ENCODE measurements around the gene DNAI7.
A peak's percentile ranks its signal among the peaks of the same experiment; 100 is the strongest.

DNAI7 gene, protein sequence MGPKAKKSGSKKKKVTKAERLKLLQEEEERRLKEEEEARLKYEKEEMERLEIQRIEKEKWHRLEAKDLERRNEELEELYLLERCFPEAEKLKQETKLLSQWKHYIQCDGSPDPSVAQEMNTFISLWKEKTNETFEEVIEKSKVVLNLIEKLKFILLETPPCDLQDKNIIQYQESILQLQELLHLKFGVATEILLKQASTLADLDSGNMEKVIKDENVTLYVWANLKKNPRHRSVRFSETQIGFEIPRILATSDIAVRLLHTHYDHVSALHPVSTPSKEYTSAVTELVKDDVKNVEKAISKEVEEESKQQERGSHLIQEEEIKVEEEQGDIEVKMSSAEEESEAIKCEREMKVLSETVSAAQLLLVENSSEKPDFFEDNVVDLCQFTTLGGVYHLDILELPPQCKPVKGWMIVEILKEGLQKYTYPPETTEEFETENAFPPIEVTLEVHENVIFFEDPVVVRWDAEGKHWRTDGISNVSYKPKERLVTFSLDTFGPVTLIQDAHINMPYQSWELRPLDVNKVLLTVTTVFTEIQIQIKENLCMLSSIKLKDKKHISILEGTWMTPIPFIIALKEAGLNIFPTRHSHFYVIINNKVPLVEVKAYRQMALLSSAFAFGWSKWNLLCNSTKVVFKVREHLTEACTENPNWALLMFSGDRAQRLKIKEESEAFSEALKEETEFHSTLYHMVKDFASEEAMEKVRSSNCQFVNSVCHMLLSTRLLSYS

DNA sequence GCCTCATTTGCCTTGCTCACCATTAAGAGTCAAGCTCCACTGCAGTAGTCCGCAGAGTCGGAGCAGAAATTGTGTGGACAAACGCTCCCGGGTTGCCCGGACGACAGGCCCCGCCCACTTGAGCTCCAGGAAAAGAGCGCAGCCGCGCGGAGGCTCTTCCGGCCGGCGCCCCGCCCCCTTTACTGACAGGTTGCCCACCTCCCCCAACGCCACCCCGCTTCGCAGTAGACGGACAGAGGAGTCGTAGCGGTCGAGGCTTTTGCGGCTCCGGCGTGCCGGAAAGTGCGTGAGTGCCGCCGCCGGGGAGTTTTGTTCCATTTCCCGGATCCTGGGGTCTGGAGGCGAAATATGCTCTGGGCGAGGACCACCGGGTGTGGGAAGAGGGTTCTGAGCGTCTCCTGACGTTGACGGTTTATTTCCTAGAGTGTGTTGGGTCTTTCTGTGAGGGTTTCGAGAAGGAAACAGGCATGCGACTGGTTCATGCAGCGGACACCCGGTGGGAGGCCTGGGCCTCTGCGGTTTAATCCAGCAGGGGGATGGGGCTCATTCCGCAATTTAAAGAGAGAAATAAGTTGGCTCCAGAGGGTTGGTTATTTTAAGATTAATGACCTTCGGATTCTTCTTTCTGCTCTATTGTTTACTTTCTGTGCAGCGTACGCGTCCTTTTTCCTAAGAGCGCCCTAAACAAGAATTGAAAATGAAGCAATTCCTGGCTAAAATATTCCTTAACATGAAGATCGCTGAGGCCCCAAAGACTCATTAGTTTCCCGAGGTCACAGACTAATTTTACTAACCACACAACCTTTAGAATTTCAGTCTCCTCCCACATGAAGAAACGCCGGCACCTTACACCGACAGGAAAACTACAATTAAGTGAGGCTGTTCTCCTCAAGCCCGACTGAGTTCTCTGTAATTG, at the start of gene DNAI7, which contains the start of gene ETFRF1:
Gene DNAI7, minus strand, starts transcription at position 105 of the 916 bp plus-strand sequence. Its CDS starts 82 bp downstream, at position 23.
Gene ETFRF1, plus strand, starts transcription at position 182 of the 916 bp plus-strand sequence. CDS start 8,720 bp downstream, outside the sequence.
- ChIA-PET CTCF (interaction anchor here (0.9 kb wide), 1 partner anchor 19 kb away, joined by 3 read pairs; no protein-coding TSS in a partner anchor), POLR2A (ENCODE audit: low non-redundant PET) (no interaction called here)

DNA sequence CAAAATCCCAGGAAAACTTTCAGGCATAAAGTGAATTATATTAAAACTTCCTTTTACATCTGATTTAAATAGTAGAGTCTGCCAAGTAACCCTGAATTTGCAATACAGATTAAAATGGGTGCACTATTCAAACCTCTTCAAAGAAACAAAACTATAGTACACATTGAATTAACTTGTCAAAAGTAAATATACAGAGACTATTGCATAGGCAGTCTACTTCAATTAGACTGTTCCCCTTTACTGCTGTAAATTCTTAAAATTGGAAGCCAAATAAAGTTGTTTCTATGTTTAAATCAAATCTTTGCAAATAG, 48.7 kb upstream of the DNAI7 start:
- TF ChIP-seq, protein P1, sequence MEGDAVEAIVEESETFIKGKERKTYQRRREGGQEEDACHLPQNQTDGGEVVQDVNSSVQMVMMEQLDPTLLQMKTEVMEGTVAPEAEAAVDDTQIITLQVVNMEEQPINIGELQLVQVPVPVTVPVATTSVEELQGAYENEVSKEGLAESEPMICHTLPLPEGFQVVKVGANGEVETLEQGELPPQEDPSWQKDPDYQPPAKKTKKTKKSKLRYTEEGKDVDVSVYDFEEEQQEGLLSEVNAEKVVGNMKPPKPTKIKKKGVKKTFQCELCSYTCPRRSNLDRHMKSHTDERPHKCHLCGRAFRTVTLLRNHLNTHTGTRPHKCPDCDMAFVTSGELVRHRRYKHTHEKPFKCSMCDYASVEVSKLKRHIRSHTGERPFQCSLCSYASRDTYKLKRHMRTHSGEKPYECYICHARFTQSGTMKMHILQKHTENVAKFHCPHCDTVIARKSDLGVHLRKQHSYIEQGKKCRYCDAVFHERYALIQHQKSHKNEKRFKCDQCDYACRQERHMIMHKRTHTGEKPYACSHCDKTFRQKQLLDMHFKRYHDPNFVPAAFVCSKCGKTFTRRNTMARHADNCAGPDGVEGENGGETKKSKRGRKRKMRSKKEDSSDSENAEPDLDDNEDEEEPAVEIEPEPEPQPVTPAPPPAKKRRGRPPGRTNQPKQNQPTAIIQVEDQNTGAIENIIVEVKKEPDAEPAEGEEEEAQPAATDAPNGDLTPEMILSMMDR (conservative IDR thresholded peaks at IDR 0.05; ENCODE audit: low read depth) = no peak
- ChIA-PET CTCF (no interaction called here), POLR2A (ENCODE audit: low non-redundant PET) (no interaction called here)
- no peak for DNase-seq (ENCODE audit: low spot score)
- H3K27ac ChIP-seq = no peak overlapping the region

More for the DNA sequence above, at the start of gene DNAI7, which contains the start of gene ETFRF1:
- peak; percentile 84 for DNase-seq (ENCODE audit: low spot score)
- H3K27ac ChIP-seq = peak within 1 kb of the TSS; percentile 77
- TF ChIP-seq, protein P1 (conservative IDR thresholded peaks at IDR 0.05; ENCODE audit: low read depth) = no peak

DNA sequence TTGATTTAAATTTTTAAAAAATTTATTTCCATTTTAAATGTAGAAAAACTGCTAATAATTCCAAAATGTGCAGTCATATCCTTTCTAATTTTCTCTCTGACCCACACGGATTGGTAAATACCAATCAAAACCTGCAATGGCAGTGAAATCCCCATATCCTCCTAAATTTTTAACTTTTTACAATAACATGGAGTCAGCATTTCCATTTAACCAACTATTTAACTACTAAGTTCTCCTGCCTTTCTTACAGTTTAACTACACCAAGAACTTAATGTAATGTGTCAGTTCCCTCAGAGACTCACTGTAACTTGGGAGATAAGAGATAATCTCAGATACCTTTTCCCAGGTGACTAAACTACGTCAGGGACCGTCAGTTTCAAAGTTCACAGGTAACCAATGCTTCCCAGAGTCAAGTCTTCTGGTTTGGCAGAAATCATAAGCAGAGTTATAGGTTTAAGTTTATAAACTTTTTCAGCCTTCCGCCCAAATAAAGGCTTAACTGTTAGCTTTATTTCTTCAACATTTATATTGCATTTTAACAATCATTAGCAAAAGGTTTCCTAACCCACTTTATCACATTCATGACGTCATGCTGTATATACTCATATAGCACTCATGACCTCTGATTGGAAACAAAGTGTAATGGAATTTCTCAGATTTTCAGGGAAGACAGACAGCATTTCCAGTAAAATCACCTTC, 48.2 kb upstream of the DNAI7 start:
- DNase-seq (ENCODE audit: low spot score) = no peak
- TF ChIP-seq, protein P1 (conservative IDR thresholded peaks at IDR 0.05; ENCODE audit: low read depth) = no peak
- H3K27ac ChIP-seq = no peak overlapping the region
- ChIA-PET CTCF (no interaction called here), POLR2A (ENCODE audit: low non-redundant PET) (no interaction called here)

DNA sequence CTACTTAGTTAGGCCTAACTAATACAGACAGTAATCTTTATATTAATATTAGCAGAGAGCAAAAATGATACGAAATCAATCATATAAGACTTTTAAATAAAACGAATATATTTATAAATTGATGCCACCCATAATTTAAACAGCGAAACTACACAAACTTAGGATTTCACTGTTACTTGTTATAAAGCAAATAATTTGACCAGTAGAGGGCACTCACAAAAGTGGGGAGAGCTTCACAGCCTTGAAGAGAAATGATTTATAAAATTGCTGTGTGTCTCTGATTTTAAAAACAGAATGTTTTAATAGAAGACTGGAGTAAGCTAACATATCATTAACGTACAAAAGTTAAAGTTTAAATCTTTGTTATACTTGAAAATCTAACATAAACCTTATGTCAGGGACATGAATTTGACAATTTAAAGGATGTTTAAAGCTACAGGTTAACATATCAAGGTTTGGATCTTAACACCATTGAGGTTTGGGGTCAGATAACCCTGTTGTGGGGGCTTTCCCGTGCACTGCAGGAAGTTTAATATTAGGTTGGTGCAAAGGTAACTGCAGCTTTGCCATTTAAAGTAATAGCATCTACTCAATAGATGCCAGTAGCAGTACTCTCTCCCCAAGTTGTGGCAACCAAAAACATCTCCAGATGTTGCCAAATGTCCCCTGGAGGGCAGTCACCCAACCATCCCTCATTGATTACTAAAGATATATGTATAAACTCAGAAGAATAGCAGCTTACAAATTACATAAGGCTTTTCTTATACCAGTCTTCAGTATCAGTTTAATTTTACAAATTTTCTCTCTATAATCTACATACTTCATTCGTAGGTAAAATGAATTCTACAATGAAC, 46.4 kb upstream of the DNAI7 start:
- CTCF ChIA-PET = interaction anchor here (0.5 to 1.1 kb wide), 8 partner anchors 20 to 1256 kb away, joined by 3 read pairs; partner anchors contain the start of gene BCAT1
- TF ChIP-seq, protein P1 (conservative IDR thresholded peaks at IDR 0.05; ENCODE audit: low read depth) = peak; percentile 57
- POLR2A ChIA-PET (ENCODE audit: low non-redundant PET) = interaction anchor here (0.6 kb wide), 1 partner anchor 92 kb away, joined by 6 read pairs; no protein-coding TSS in a partner anchor
- no peak for DNase-seq (ENCODE audit: low spot score)
- H3K27ac ChIP-seq = no peak overlapping the region

DNA sequence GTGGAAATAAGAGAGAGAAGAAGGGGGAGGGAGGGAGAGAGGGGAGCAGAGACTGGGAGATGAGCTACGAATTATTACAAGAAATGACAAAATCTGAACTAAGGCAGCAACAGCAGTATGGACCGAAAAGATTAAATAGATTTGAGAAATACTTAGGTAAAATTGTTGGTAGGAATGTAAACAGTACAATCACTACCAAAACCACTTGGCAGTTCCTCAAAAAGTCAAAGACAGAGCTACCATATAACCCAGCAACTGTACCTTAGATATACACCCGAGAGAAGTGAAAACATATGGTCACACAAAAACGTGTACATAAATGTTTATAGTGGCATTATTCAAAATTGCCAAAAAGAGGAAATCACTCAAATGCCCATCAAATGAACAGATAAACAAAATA, 41.7 kb upstream of the DNAI7 start:
- H3K27ac ChIP-seq = no peak overlapping the region
- TF ChIP-seq, protein P1 (conservative IDR thresholded peaks at IDR 0.05; ENCODE audit: low read depth) = no peak
- DNase-seq (ENCODE audit: low spot score) = no peak
- POLR2A ChIA-PET (ENCODE audit: low non-redundant PET) = no interaction called here
- CTCF ChIA-PET = interaction anchor here (0.5 kb wide), 1 partner anchor 97 kb away, joined by 3 read pairs; no protein-coding TSS in a partner anchor
